OCI-LY1 (cell line): Measurements from ENCODE around the gene KCNJ4.
"Not testable (repeated sequence)": the region's sequence is repeated elsewhere in the genome, so short reads cannot be mapped to it uniquely, and the experiment has no call there.

Experiments
- EZH2 ChIP-seq: fragments of 200-600 bp; sonication (generic), shearing (Covaris generic); IDR thresholded peaks from 2 replicates; pipeline ENCODE4 v1.8.0; 2017; ENCODE audit warnings: borderline replicate concordance, mixed run types, mild to moderate bottlenecking, antibody characterized with exemption, low read length, moderate library complexity, mixed read lengths
- TF ChIP-seq, protein P1 (sequence below): fragments of 200-600 bp; sonication (generic), shearing (Covaris generic); IDR thresholded peaks from 2 replicates; pipeline ENCODE4 v1.5.1; 2017; ENCODE audit warnings: mild to moderate bottlenecking, antibody characterized with exemption, low read length, moderate library complexity, mixed read lengths

DNA sequence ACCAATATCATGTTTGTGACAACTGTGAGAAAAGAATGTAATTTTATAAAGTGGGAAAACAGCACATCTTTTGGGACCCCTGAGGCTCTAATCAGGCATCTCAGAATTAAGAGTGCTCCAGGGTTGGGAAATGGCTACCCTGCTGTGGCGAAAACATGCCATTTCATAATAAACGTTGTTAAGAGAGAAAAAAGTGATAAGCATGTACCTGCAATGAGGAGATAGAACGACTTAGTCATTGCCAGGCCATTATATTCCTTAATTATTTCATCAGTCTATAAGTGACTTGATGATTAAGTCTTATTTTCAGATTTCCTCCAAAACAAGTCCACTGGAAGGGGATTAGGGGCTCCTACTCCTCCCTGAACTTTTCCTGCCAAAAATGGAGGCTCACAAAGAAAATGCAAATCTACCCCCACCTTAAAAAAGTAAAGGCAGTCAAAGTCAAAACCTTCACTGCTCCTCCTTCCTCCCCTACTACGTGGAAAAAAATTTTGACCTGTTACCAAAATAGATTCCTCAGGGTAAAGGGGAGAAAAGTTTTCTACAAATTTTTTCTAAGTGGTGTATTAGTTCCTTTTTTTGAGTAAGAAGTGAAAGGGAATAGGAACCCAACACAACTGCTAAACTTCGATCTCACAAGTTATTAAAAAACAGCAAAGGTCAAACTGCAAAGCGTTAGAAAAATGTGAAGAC is 59.9 kb downstream of the KCNJ4 start:
- TF ChIP-seq, protein P1, sequence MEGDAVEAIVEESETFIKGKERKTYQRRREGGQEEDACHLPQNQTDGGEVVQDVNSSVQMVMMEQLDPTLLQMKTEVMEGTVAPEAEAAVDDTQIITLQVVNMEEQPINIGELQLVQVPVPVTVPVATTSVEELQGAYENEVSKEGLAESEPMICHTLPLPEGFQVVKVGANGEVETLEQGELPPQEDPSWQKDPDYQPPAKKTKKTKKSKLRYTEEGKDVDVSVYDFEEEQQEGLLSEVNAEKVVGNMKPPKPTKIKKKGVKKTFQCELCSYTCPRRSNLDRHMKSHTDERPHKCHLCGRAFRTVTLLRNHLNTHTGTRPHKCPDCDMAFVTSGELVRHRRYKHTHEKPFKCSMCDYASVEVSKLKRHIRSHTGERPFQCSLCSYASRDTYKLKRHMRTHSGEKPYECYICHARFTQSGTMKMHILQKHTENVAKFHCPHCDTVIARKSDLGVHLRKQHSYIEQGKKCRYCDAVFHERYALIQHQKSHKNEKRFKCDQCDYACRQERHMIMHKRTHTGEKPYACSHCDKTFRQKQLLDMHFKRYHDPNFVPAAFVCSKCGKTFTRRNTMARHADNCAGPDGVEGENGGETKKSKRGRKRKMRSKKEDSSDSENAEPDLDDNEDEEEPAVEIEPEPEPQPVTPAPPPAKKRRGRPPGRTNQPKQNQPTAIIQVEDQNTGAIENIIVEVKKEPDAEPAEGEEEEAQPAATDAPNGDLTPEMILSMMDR, result not testable (repeated sequence)
- TF ChIP-seq EZH2, result not testable (repeated sequence)
